ENCODE measurements around the gene SLCO2A1.

SLCO2A1 gene

GRCh38 chr3:133997871-133998635, 31.7 kb downstream of the SLCO2A1 start:
- TF ChIP-seq CTCF (IDR thresholded peaks at IDR 0.05; ENCODE audit: control insufficient read depth, insufficient read depth, low read depth, low read length, missing control alignments): no peak
- no peak overlapping the region for H3K4me3 ChIP-seq (ENCODE audit: control insufficient read depth, low read depth, low read length)
- no peak for DNase-seq (ENCODE audit: low read depth)

- no peak for TF ChIP-seq CTCF (IDR thresholded peaks at IDR 0.05; ENCODE audit: control insufficient read depth, insufficient read depth, low read depth, low read length, missing control alignments)
- no peak for DNase-seq (ENCODE audit: low read depth)
- H3K4me3 ChIP-seq (ENCODE audit: control insufficient read depth, low read depth, low read length): no peak overlapping the region
These were observed 32.7 kb downstream of the SLCO2A1 start for GRCh38 chr3:133996996-133997395.

GRCh38 chr3:133996251-133996661, 33.5 kb downstream of the SLCO2A1 start:
- DNase-seq (ENCODE audit: low read depth): no peak
- H3K4me3 ChIP-seq (ENCODE audit: control insufficient read depth, low read depth, low read length): no peak overlapping the region
- no peak for TF ChIP-seq CTCF (IDR thresholded peaks at IDR 0.05; ENCODE audit: control insufficient read depth, insufficient read depth, low read depth, low read length, missing control alignments)

- TF ChIP-seq CTCF (IDR thresholded peaks at IDR 0.05; ENCODE audit: control insufficient read depth, insufficient read depth, low read depth, low read length, missing control alignments): no peak
- DNase-seq (ENCODE audit: low read depth): no peak
- H3K4me3 ChIP-seq (ENCODE audit: control insufficient read depth, low read depth, low read length): no peak overlapping the region
These were observed 34.5 kb downstream of the SLCO2A1 start for GRCh38 chr3:133995264-133995663.

- no peak for DNase-seq (ENCODE audit: low read depth)
- no peak for TF ChIP-seq CTCF (IDR thresholded peaks at IDR 0.05; ENCODE audit: control insufficient read depth, insufficient read depth, low read depth, low read length, missing control alignments)
- no peak overlapping the region for H3K4me3 ChIP-seq (ENCODE audit: control insufficient read depth, low read depth, low read length)
These were observed 35.4 kb downstream of the SLCO2A1 start for GRCh38 chr3:133994166-133994890.

- H3K4me3 ChIP-seq (ENCODE audit: control insufficient read depth, low read depth, low read length): no peak overlapping the region
- TF ChIP-seq CTCF (IDR thresholded peaks at IDR 0.05; ENCODE audit: control insufficient read depth, insufficient read depth, low read depth, low read length, missing control alignments): no peak
- no peak for DNase-seq (ENCODE audit: low read depth)
These were observed 36.6 kb downstream of the SLCO2A1 start for GRCh38 chr3:133992951-133993620.

Measured in AG09309 (cell line).